ENCODE data around the gene TMEM266. TPM values are rescaled to one million over a fixed set of nuclear protein-coding genes. Genes with fewer than 3 reads are reported as not detected.

Gene TMEM266
- total RNA-seq, 1 donor from 2014 or later: 0.16 TPM

DNA sequence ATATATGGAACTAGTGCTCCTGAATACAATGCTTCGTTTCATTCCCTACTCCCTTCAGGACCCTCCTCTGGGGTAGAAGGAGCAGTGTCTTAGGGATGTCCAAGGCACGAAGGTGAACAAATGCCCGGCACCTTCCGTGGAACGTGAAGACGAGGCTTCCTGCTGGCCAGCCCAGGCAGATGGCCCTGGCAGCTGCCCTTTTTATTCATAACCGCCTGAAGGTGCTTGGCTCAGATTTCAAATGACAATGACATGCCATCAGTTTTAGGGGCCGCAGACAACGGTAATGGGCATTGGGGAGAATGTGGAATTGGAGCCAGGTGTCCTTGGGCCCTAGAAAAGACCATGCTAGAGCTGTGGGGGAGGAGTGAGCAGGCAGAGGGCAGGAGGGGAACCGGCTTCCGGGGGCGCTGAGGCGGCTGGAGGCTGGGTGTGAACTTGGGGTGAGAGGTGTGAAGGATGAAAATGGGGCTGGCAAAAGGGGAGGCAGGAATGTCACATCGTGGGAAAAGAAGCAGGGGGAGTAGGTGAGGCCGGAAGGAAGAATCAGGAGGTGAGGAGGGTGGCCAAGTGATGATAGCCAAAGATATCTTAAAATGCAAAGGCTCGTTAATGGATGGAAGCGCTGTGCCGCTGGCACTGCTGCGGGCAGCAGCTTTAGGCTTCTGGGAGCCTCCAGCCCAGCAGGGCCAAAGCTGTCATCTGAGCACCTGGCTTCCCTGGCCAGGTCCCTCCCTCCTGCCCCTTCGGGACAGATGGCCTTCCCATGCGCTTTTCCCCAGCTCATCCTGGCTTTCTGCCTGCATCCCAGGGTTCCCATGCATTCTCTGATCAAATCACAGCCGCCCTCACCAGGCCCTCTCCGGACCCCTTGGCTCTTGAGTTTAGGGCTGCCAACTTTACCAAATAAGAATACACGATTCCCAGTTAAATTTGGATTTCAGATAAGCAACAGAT lies 93.7 kb downstream of the TMEM266 start:
- POLR2A ChIA-PET: no interaction called here
- intact Hi-C loops (cut with micrococcal nuclease): loop anchor here (5.0 kb wide), 2 partner anchors 226 to 351 kb away; no protein-coding TSS in a partner anchor
- no peak for DNase-seq

DNA sequence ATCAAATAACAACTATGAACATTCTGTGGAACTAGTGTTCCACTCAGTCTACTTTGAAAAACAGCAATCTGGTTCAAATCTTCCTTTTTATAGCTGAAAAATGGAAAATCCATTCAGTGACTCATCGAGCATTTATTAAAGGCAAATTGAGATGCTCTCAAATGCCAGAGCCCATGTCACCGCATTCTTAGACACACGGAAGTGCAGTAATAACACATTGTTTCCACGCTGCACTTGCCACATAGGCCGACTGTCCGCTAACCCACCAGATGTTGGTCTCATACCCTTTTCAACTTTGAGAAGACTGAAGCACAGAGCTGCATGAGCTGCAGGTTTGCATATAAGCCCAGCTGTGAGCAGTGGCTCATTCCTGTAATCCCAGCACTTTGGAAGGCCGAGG lies 95.9 kb downstream of the TMEM266 start:
- no peak overlapping the region for H3K4me3 Mint-ChIP-seq
- no peak overlapping the region for H3K27ac Mint-ChIP-seq
- intact Hi-C loops (cut with micrococcal nuclease): no loop called here
- no peaks in the 10 kb centered on the region for H3K9me3 Mint-ChIP-seq
- peaks cover 5% of the 10 kb centered on the region for H3K27me3 Mint-ChIP-seq
- DNase-seq (no peak), ATAC-seq (ENCODE audit: low read depth) (no peak)
- H3K36me3 Mint-ChIP-seq (ENCODE audit: low read depth): no peaks in the 10 kb centered on the region
- TF ChIP-seq, protein P1, sequence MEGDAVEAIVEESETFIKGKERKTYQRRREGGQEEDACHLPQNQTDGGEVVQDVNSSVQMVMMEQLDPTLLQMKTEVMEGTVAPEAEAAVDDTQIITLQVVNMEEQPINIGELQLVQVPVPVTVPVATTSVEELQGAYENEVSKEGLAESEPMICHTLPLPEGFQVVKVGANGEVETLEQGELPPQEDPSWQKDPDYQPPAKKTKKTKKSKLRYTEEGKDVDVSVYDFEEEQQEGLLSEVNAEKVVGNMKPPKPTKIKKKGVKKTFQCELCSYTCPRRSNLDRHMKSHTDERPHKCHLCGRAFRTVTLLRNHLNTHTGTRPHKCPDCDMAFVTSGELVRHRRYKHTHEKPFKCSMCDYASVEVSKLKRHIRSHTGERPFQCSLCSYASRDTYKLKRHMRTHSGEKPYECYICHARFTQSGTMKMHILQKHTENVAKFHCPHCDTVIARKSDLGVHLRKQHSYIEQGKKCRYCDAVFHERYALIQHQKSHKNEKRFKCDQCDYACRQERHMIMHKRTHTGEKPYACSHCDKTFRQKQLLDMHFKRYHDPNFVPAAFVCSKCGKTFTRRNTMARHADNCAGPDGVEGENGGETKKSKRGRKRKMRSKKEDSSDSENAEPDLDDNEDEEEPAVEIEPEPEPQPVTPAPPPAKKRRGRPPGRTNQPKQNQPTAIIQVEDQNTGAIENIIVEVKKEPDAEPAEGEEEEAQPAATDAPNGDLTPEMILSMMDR (IDR thresholded peaks at IDR 0.05): no peak
- ChIA-PET POLR2A (no interaction called here), CTCF (no interaction called here)
- peaks cover 10% of the 10 kb centered on the region for H3K4me1 Mint-ChIP-seq

More for the DNA sequence above, 93.7 kb downstream of the TMEM266 start:
- TF ChIP-seq, protein P1 (IDR thresholded peaks at IDR 0.05): no peak
- Mint-ChIP-seq H3K36me3 (ENCODE audit: low read depth) (no peaks in the 10 kb centered on the region), H3K4me1 (peaks cover 15% of the 10 kb centered on the region), H3K27ac (no peak overlapping the region), H3K4me3 (no peak overlapping the region), H3K27me3 (no peaks in the 10 kb centered on the region), H3K9me3 (no peaks in the 10 kb centered on the region)
- no peak for ATAC-seq (ENCODE audit: low read depth)
- CTCF ChIA-PET: no interaction called here

DNA sequence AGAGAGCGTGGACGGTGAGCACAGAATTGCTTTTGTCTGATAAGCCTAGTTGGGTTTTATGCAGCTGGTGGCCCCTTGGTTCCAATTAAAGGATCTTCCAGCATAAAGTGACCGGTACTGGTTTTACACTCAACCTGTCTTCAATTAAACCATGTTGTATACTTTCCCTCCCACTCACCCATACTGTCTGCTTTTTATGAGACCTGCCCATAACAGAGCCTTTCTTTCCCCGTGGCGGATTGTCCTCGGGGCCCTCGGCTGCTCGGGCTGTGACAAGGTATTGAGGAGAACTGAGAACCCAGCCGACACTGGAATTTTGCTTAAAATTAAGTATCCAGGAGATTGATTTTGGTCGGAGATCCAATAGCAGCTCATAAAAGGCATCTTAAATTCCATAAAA lies 98.4 kb downstream of the TMEM266 start:
- H3K27me3 Mint-ChIP-seq: peaks cover 5% of the 10 kb centered on the region
- DNase-seq (no peak), ATAC-seq (ENCODE audit: low read depth) (no peak)
- CTCF ChIA-PET: interaction anchor here (1.4 kb wide), 1 partner anchor 8 kb away, joined by 4 read pairs; no protein-coding TSS in a partner anchor
- TF ChIP-seq, protein P1 (IDR thresholded peaks at IDR 0.05): no peak
- H3K27ac Mint-ChIP-seq: no peak overlapping the region
- no peaks in the 10 kb centered on the region for H3K9me3 Mint-ChIP-seq
- intact Hi-C loops (cut with micrococcal nuclease): no loop called here
- H3K4me1 Mint-ChIP-seq: no peaks in the 10 kb centered on the region
- POLR2A ChIA-PET: no interaction called here
- H3K36me3 Mint-ChIP-seq (ENCODE audit: low read depth): no peaks in the 10 kb centered on the region
- H3K4me3 Mint-ChIP-seq: no peak overlapping the region

DNA sequence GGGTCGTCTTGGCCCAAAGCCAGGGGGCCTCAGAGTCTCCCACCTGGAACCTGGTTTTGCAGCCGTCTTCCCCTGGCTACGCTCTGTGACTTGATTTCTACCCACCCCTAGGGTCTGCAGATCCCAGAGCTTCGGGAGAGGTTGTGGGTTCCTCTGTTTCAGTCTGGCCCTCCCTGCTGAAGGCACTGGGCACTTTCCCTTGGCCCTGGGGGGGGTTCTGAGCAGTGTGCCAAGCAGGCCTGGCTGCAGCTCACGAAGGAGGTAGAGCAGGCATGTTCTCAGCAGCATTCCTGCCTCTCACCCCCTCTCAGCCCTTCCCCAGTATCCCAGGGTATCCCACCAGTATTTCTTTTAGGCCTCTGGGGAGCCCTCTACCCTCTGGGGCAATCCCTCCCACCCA lies 99.0 kb downstream of the TMEM266 start:
- Mint-ChIP-seq H3K27me3 (peaks cover 5% of the 10 kb centered on the region), H3K4me1 (no peaks in the 10 kb centered on the region), H3K36me3 (ENCODE audit: low read depth) (no peaks in the 10 kb centered on the region), H3K4me3 (no peak overlapping the region), H3K9me3 (no peaks in the 10 kb centered on the region), H3K27ac (no peak overlapping the region)
- POLR2A ChIA-PET: no interaction called here
- TF ChIP-seq, protein P1 (IDR thresholded peaks at IDR 0.05): no peak
- DNase-seq (no peak), ATAC-seq (ENCODE audit: low read depth) (no peak)
- CTCF ChIA-PET: interaction anchor here (1.0 to 1.4 kb wide), 2 partner anchors 9 to 10 kb away, joined by 3 to 4 read pairs; no protein-coding TSS in a partner anchor
- intact Hi-C loops (cut with micrococcal nuclease): no loop called here

DNA sequence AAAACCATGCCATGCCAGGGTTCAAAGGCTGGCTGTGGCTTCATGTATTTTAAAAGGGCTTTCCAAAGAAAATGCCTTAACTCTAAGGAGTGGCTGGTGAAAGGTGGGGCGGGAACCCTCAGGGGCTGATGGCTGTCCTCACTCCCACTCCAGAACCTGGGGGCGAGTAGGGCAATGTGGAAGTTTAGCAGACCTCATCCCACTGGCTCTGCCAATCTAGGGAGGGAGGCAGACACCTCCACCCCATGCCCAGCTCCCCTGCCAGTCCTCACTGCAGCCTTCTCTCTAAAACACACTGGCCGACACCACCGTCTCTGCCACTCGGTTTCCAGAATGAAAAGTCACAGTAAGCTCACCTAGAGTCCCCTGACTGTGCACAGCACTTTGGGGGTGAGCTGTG lies 99.5 kb downstream of the TMEM266 start:
- ChIA-PET CTCF (interaction anchor here (0.8 to 1.4 kb wide), 3 partner anchors 9 to 102 kb away, joined by 3 to 4 read pairs (median 3); no protein-coding TSS in a partner anchor), POLR2A (no interaction called here)
- no peaks in the 10 kb centered on the region for H3K36me3 Mint-ChIP-seq (ENCODE audit: low read depth)
- H3K4me3 Mint-ChIP-seq: no peak overlapping the region
- H3K27me3 Mint-ChIP-seq: peaks cover 5% of the 10 kb centered on the region
- intact Hi-C loops (cut with micrococcal nuclease): no loop called here
- H3K27ac Mint-ChIP-seq: no peak overlapping the region
- H3K9me3 Mint-ChIP-seq: no peaks in the 10 kb centered on the region
- H3K4me1 Mint-ChIP-seq: no peaks in the 10 kb centered on the region
- TF ChIP-seq, protein P1 (IDR thresholded peaks at IDR 0.05): no peak
- ATAC-seq (ENCODE audit: low read depth) (no peak), DNase-seq (no peak)

All from activated B cell treated with CpG ODN at 0.5 μM for 24 hours (primary cell).